ENCODE results near the gene NDOR1. TPM values are rescaled to one million over a fixed set of nuclear protein-coding genes. Genes with fewer than 3 reads are reported as not detected.
A peak's percentile ranks its signal among the peaks of the same experiment; 100 is the strongest.

The NDOR1 gene
- total and polyA plus RNA-seq, 2 experiments from 2014 or later: 8.5 to 12.4 TPM

DNA sequence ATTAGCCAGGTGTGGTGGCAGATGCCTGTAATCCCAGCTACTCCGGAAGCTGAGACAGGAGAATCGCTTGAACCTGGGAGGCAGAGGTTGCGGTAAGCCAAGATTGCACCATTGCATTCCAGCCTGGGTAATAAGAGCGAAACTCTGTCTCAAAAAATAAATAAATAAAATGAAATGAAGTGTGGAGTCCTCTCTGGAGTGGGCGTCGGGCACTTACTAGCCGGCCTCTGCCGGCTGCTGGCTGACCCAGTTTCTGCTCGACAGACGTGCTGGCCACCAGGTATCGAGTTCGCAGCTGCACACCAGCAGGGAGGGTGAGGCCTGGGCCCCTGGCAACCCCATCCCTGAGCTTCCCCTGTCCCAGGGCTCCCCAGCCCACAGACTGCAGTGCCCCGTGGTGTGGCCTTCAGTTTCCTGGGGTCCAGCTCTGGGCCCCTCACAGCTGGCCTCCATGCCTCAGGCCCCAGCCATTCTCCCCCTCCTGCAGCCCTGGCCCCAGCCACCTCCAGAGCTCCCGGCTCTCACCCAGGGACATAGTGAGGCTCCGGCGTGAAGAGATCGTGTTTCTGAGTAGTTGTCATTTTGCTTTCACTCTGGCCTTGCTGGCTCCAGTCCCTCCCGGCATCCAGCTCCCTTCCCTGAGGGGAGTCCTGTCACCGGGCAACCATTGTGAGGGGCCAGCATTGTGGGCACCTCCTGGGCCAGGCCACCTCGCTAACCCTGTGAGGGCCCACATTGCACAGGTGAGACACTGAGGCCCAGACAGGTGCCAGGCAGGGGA is 41.8 kb downstream of the NDOR1 start:
- Histone ChIP-seq H3K36me3 (ENCODE audit: low read depth) (peaks cover 12% of the 10 kb centered on the region), H3K4me3 (no peak overlapping the region), H3K27me3 (replicated peaks; ENCODE audit: insufficient read depth) (no peaks in the 10 kb centered on the region), H3K79me2 (ENCODE audit: insufficient read depth) (peaks cover 22% of the 10 kb centered on the region), H3K4me2 (ENCODE audit: unreplicated experiment) (no peak overlapping the region), H3K9me2 (ENCODE audit: insufficient read depth) (no peaks in the 10 kb centered on the region), H3K27ac (no peak overlapping the region), H3K9ac (no peak overlapping the region), H4K20me1 (ENCODE audit: insufficient read depth) (peaks cover 17% of the 10 kb centered on the region; the same call in 1 of the 2 replicates), H3K4me1 (ENCODE audit: insufficient read depth) (peaks cover 11% of the 10 kb centered on the region; the same call in 1 of the 2 replicates), H2AFZ (no peak overlapping the region), H3F3A (ENCODE audit: insufficient read depth) (peaks cover 22% of the 10 kb centered on the region), H3K9me3 (ENCODE audit: low read depth) (no peaks in the 10 kb centered on the region)
- no peak for TF ChIP-seq EZH2phosphoT487 (IDR thresholded peaks at IDR 0.05; ENCODE audit: insufficient read depth, low read depth)
- no peak for TF ChIP-seq EZH2 (IDR thresholded peaks at IDR 0.05; ENCODE audit: insufficient read depth, poor library complexity, severe bottlenecking)
- in situ Hi-C loops (cut with MboI): no loop called here
- WGBS, 2 experiments (ENCODE audit: low coverage in 1 of 2, low lambda C conversion rate in 2 of 2, missing lambda C conversion rate in 2 of 2): 71% methylated on average over 20 of the region's 20 CpGs
- no peak for DNase-seq

GRCh38 chr9:137247916-137248175 is 42.3 kb downstream of the NDOR1 start:
- H3K36me3 ChIP-seq (ENCODE audit: low read depth): peaks cover 8% of the 10 kb centered on the region
- no peak overlapping the region for H3K4me2 ChIP-seq (ENCODE audit: unreplicated experiment)
- H3K4me3 ChIP-seq: no peak overlapping the region
- no peak overlapping the region for H3K9ac ChIP-seq
- H3K27me3 ChIP-seq (replicated peaks; ENCODE audit: insufficient read depth): no peaks in the 10 kb centered on the region
- in situ Hi-C loops (cut with MboI): no loop called here
- no peak for TF ChIP-seq EZH2 (IDR thresholded peaks at IDR 0.05; ENCODE audit: insufficient read depth, poor library complexity, severe bottlenecking)
- TF ChIP-seq EZH2phosphoT487 (IDR thresholded peaks at IDR 0.05; ENCODE audit: insufficient read depth, low read depth): no peak
- no peak overlapping the region for H2AFZ ChIP-seq
- peaks cover 17% of the 10 kb centered on the region for H3K79me2 ChIP-seq (ENCODE audit: insufficient read depth)
- H3F3A ChIP-seq (ENCODE audit: insufficient read depth): peaks cover 18% of the 10 kb centered on the region
- 75 to 81% methylated on average over 6 of the region's 6 CpGs for WGBS, 2 experiments (ENCODE audit: low coverage in 1 of 2, low lambda C conversion rate in 2 of 2, missing lambda C conversion rate in 2 of 2)
- no peak for DNase-seq
- peaks cover 12% of the 10 kb centered on the region; the same call in 1 of the 2 replicates for H4K20me1 ChIP-seq (ENCODE audit: insufficient read depth)
- no peaks in the 10 kb centered on the region for H3K9me3 ChIP-seq (ENCODE audit: low read depth)
- H3K9me2 ChIP-seq (ENCODE audit: insufficient read depth): no peaks in the 10 kb centered on the region
- peaks cover 6% of the 10 kb centered on the region; the same call in 1 of the 2 replicates for H3K4me1 ChIP-seq (ENCODE audit: insufficient read depth)
- H3K27ac ChIP-seq: no peak overlapping the region

- no peak for DNase-seq
- no peak overlapping the region for H2AFZ ChIP-seq
- in situ Hi-C loops (cut with MboI): no loop called here
- no peak overlapping the region for H3K4me2 ChIP-seq (ENCODE audit: unreplicated experiment)
- no peak for TF ChIP-seq EZH2 (IDR thresholded peaks at IDR 0.05; ENCODE audit: insufficient read depth, poor library complexity, severe bottlenecking)
- TF ChIP-seq EZH2phosphoT487 (IDR thresholded peaks at IDR 0.05; ENCODE audit: insufficient read depth, low read depth): no peak
- no peaks in the 10 kb centered on the region for H3K36me3 ChIP-seq (ENCODE audit: low read depth)
- 0 out of 2 replicates have a peak, but pooled peaks cover 3% of the 10 kb centered on the region for H3K4me1 ChIP-seq (ENCODE audit: insufficient read depth)
- no peaks in the 10 kb centered on the region for H3K27me3 ChIP-seq (replicated peaks; ENCODE audit: insufficient read depth)
- no peaks in the 10 kb centered on the region for H3K9me2 ChIP-seq (ENCODE audit: insufficient read depth)
- H3K9ac ChIP-seq: no peak overlapping the region
- H4K20me1 ChIP-seq (ENCODE audit: insufficient read depth): no peaks in the 10 kb centered on the region
- no peaks in the 10 kb centered on the region for H3K9me3 ChIP-seq (ENCODE audit: low read depth)
- no peak overlapping the region for H3K27ac ChIP-seq
- H3F3A ChIP-seq (ENCODE audit: insufficient read depth): no peaks in the 10 kb centered on the region
- H3K4me3 ChIP-seq: no peak overlapping the region
- peaks cover 3% of the 10 kb centered on the region for H3K79me2 ChIP-seq (ENCODE audit: insufficient read depth)
- 41 to 44% methylated on average over 12 to 18 of the region's 18 CpGs for WGBS, 2 experiments (ENCODE audit: low coverage in 1 of 2, low lambda C conversion rate in 2 of 2, missing lambda C conversion rate in 2 of 2)
Observed at GRCh38 chr9:137250329-137251193, 45.1 kb downstream of the NDOR1 start.

GRCh38 chr9:137251194-137251461 is 45.6 kb downstream of the NDOR1 start, which contains the start of gene STPG3:
Gene STPG3, plus strand, starts transcription at chr9:137251286. Its CDS starts 1 bp downstream, at chr9:137251287.
- Histone ChIP-seq H3K27ac (no peak within 1 kb of the TSS), H3K4me2 (ENCODE audit: unreplicated experiment) (no peak within 1 kb of the TSS), H3K9me2 (ENCODE audit: insufficient read depth) (no peaks in the 10 kb centered on the region), H3K4me3 (no peak within 1 kb of the TSS), H3F3A (ENCODE audit: insufficient read depth) (no peaks in the 10 kb centered on the region), H3K9ac (no peak within 1 kb of the TSS), H3K79me2 (ENCODE audit: insufficient read depth) (peaks cover 8% of the 10 kb centered on the region), H3K4me1 (ENCODE audit: insufficient read depth) (0 out of 2 replicates have a peak, but pooled peaks cover 3% of the 10 kb centered on the region), H4K20me1 (ENCODE audit: insufficient read depth) (no peaks in the 10 kb centered on the region), H3K27me3 (replicated peaks; ENCODE audit: insufficient read depth) (no peaks in the 10 kb centered on the region), H2AFZ (no peak within 1 kb of the TSS), H3K9me3 (ENCODE audit: low read depth) (no peaks in the 10 kb centered on the region), H3K36me3 (ENCODE audit: low read depth) (no peaks in the 10 kb centered on the region)
- peak; percentile 59 for DNase-seq
- in situ Hi-C loops (cut with MboI): no loop called here
- no peak for TF ChIP-seq EZH2 (IDR thresholded peaks at IDR 0.05; ENCODE audit: insufficient read depth, poor library complexity, severe bottlenecking)
- no peak for TF ChIP-seq EZH2phosphoT487 (IDR thresholded peaks at IDR 0.05; ENCODE audit: insufficient read depth, low read depth)
- WGBS, 2 experiments (ENCODE audit: low coverage in 1 of 2, low lambda C conversion rate in 2 of 2, missing lambda C conversion rate in 2 of 2): 23 to 36% methylated on average over 3 to 4 of the region's 4 CpGs

Data from GM23248 (cell line).